Endothelial cell of umbilical vein (primary cell): Measurements from ENCODE around the gene GNB1. TPM values are rescaled to one million over a fixed set of nuclear protein-coding genes. Genes with fewer than 3 reads are reported as not detected.
A peak's percentile ranks its signal among the peaks of the same experiment; 100 is the strongest.
"Not testable (repeated sequence)": the region's sequence is repeated elsewhere in the genome, so short reads cannot be mapped to it uniquely, and the experiment has no call there.

Source experiments
- BruUV-seq: library from RNA; stranded (reverse); fragments of 400-500 nt; replicated peaks from 2 replicates; lab custom pipeline; 2021; lab: Mats Ljungman, UMichigan
- CTCF ChIA-PET: fragments of 300-600, 350-600 bp; sonication (Branson Sonifier 250); formaldehyde crosslinking; loops from one replicate; lab custom pipeline; 2021; ENCODE audit warnings: antibody characterized with exemption, inconsistent platforms; lab: Charles Lee
- POLR2A ChIA-PET: fragments of 300-600, 350-600 bp; sonication (Branson Sonifier 250); formaldehyde crosslinking; loops from one replicate; lab custom pipeline; 2021; ENCODE audit warnings: antibody characterized with exemption, inconsistent platforms; lab: Charles Lee
- DNase-seq: peaks from one replicate; pipeline ENCODE4 v3.0.0-alpha.2; 2011; ENCODE audit warnings: low read depth, low spot score
- FAIRE-seq: peaks from 2 replicates; lab custom pipeline; 2011; peaks lifted over from hg19 to GRCh38; lab: Jason Lieb, UNC
- H2AFZ ChIP-seq: 2 replicates; pipeline ENCODE4 v1.6.0; 2012; ENCODE audit warnings: low read depth, low read length, control low read depth, inconsistent platforms
- H3K27ac ChIP-seq: 2 replicates; pipeline ENCODE4 v1.5.1; 2011; ENCODE audit warnings: low read depth, mild to moderate bottlenecking, control low read depth, low read length, moderate library complexity; ENCODE audit not compliant: insufficient read depth
- H3K27me3 ChIP-seq, 2 experiments: 2 replicates each; pipeline versions ENCODE4 v1.6.0 to v1.6.1; 2011; ENCODE audit warnings: low read length in 2 of 2, mixed read lengths in 1 of 2; ENCODE audit not compliant: control insufficient read depth in 2 of 2, insufficient read depth in 2 of 2
- H3K36me3 ChIP-seq, 2 experiments: 2 replicates in 1 of 2; 3 replicates in 1 of 2; pipeline ENCODE4 v1.5.1; 2011; ENCODE audit warnings: low read length in 2 of 2, mild to moderate bottlenecking in 1 of 2, moderate library complexity in 1 of 2; ENCODE audit not compliant: control insufficient read depth in 2 of 2, insufficient read depth in 2 of 2; ENCODE audit errors: extremely low read depth in 1 of 2
- H3K4me1 ChIP-seq: 3 replicates; pipeline ENCODE4 v1.5.1; 2011; ENCODE audit warnings: mild to moderate bottlenecking, low read length; ENCODE audit not compliant: control insufficient read depth, insufficient read depth; ENCODE audit errors: extremely low read depth
- H3K4me2 ChIP-seq: 2 replicates; pipeline ENCODE4 v1.6.1; 2011; ENCODE audit warnings: low read length, control low read depth, mixed read lengths; ENCODE audit not compliant: insufficient read depth
- H3K4me3 ChIP-seq, 3 experiments: fragments of 200-600 bp in 1 of 3; sonication (generic), shearing (Covaris generic) in 1 of 3; replicated peaks in 1 of 3; 2 replicates each; pipeline ENCODE4 v1.5.1; 2011 to 2016; ENCODE audit warnings: control low read depth in 3 of 3, low read length in 3 of 3, mild to moderate bottlenecking in 2 of 3, inconsistent platforms in 1 of 3, low read depth in 1 of 3, moderate library complexity in 1 of 3; ENCODE audit not compliant: insufficient read depth in 1 of 3
- H3K79me2 ChIP-seq: 2 replicates; pipeline ENCODE4 v1.6.0; 2012; ENCODE audit warnings: low read length, inconsistent platforms; ENCODE audit not compliant: control insufficient read depth, insufficient read depth
- H3K9ac ChIP-seq: replicated peaks from 2 replicates; pipeline ENCODE3; 2011; ENCODE audit warnings: low read length, control low read depth; ENCODE audit not compliant: insufficient read depth; ENCODE audit errors: extremely low read depth
- H3K9me1 ChIP-seq: replicated peaks from 3 replicates; pipeline ENCODE4 v1.6.0; 2011; ENCODE audit warnings: mild to moderate bottlenecking, low read length; ENCODE audit not compliant: control insufficient read depth, insufficient read depth; ENCODE audit errors: extremely low read depth
- H3K9me3 ChIP-seq: replicated peaks from 2 replicates; pipeline ENCODE4 v1.5.1; 2012; ENCODE audit warnings: low read length, inconsistent platforms; ENCODE audit not compliant: control insufficient read depth, insufficient read depth
- H4K20me1 ChIP-seq: replicated peaks from 2 replicates; pipeline ENCODE3; 2011; ENCODE audit warnings: mild to moderate bottlenecking, low read length; ENCODE audit not compliant: control insufficient read depth, insufficient read depth; ENCODE audit errors: extremely low read depth
- CTCF ChIP-seq, 2 donors: IDR thresholded peaks; 1 replicate in 1 of 2; 2 replicates in 1 of 2; pipeline ENCODE4 v1.5.1; 2011; ENCODE audit warnings: low read length in 2 of 2, mild to moderate bottlenecking in 2 of 2, moderate library complexity in 2 of 2, control low read depth in 1 of 2, inconsistent platforms in 1 of 2, low read depth in 1 of 2; ENCODE audit not compliant: insufficient read depth in 1 of 2; ENCODE audit errors: extremely low read depth in 1 of 2
- EZH2 ChIP-seq: IDR thresholded peaks from 2 replicates; pipeline ENCODE4 v1.6.1; 2012; ENCODE audit warnings: borderline replicate concordance, low read depth, mild to moderate bottlenecking, moderate library complexity, low read length, inconsistent platforms; ENCODE audit not compliant: severe bottlenecking
- FOS ChIP-seq: IDR thresholded peaks from 2 replicates; pipeline ENCODE4 v1.6.1; 2011; ENCODE audit warnings: mild to moderate bottlenecking, low read length, moderate library complexity, borderline replicate concordance; ENCODE audit not compliant: insufficient read depth
- GATA2 ChIP-seq: IDR thresholded peaks from 2 replicates; pipeline ENCODE4 v1.7.0; 2011; ENCODE audit warnings: low read depth, mild to moderate bottlenecking, moderate library complexity, mixed read lengths, low read length; ENCODE audit not compliant: insufficient read length, insufficient read depth
- JUN ChIP-seq: IDR thresholded peaks from 2 replicates; pipeline ENCODE4 v1.6.1; 2011; ENCODE audit warnings: borderline replicate concordance, low read depth; ENCODE audit not compliant: insufficient read length, insufficient read depth
- MAX ChIP-seq: IDR thresholded peaks from 2 replicates; pipeline ENCODE4 v1.6.1; 2011; ENCODE audit not compliant: insufficient read depth, insufficient read length
- MYC ChIP-seq: IDR thresholded peaks from one replicate; pipeline ENCODE4 v1.6.1; 2011; ENCODE audit warnings: mild to moderate bottlenecking, low read depth, low read length
- POLR2A ChIP-seq: IDR thresholded peaks from 2 replicates; pipeline ENCODE4 v1.6.1; 2012; ENCODE audit warnings: low read depth, mild to moderate bottlenecking, control low read depth, low read length
- POLR2AphosphoS5 ChIP-seq: IDR thresholded peaks from 2 replicates; pipeline ENCODE4 v1.6.1; 2012; ENCODE audit warnings: low read depth, mild to moderate bottlenecking, control low read depth, low read length, moderate library complexity; ENCODE audit not compliant: insufficient read depth
- dilution Hi-C: fragments of 300-500 bp; cut with MboI; formaldehyde crosslinking; loops from one replicate; pipeline ENCODE4 v1.15.0; 2019; ENCODE audit warnings: low sequenced_read_pairs; ENCODE audit not compliant: extremely low pct_ligation_motif_present
- intact Hi-C: fragments of 100-400 bp; cut with micrococcal nuclease; formaldehyde crosslinking; loops from one replicate; pipeline ENCODE4 v1.10.0; 2022
- polyA plus RNA-seq, 4 experiments: library from polyadenylated mRNA; depleted of rRNA in 3 of 4; stranded (reverse) in 3 of 4; unstranded in 1 of 4; fragments of >200 nt; gene quantifications; 2 replicates each; pipeline versions ENCODE4 v1.2.1 to v1.2.3, GENCODE V29; 2011 to 2012; ENCODE audit warnings: missing spikeins in 1 of 4
- total RNA-seq: library from RNA; stranded (reverse); gene quantifications from 2 replicates; pipeline ENCODE4 v1.2.3, GENCODE V29; 2021

GNB1 gene
- total and polyA plus RNA-seq, 2 donors (not counting 3 experiments of a cell fraction or from before 2014, with no cell fraction given): 501 to 529 TPM

GRCh38 chr1:1748686-1749321, 142.1 kb downstream of the GNB1 start:
- H3K4me3 ChIP-seq: no peak overlapping the region
- peaks cover 0 to 10% of the 10 kb centered on the region in 2 experiments for H3K36me3 ChIP-seq
- no peaks in the 10 kb centered on the region for H3K9me1 ChIP-seq
- BruUV-seq: no TSS peak
- DNase-seq (no peak), FAIRE-seq (no peak)
- H3K9ac ChIP-seq: no peak overlapping the region
- no peak overlapping the region for H3K27ac ChIP-seq
- H3K4me2 ChIP-seq: no peak overlapping the region
- POLR2A ChIA-PET: no interaction called here
- H2AFZ ChIP-seq: no peak overlapping the region
- H3K27me3 ChIP-seq: no peaks in the 10 kb centered on the region
- H3K9me3 ChIP-seq: no peaks in the 10 kb centered on the region
- dilution Hi-C loops: no loop called here
- no peaks in the 10 kb centered on the region for H3K79me2 ChIP-seq
- CTCF ChIA-PET: interaction anchor here (0.7 kb wide), 1 partner anchor 157 kb away, joined by 3 read pairs; no protein-coding TSS in a partner anchor
- no peaks in the 10 kb centered on the region for H3K4me1 ChIP-seq
- no peaks in the 10 kb centered on the region for H4K20me1 ChIP-seq
- intact Hi-C loops: loop anchor here (10.0 kb wide), 1 partner anchor 54 kb away; the partner anchor contains the start of gene SLC35E2B
- TF ChIP-seq MAX (no peak), CTCF (IDR thresholded peaks at IDR 0.05; ENCODE audit: extremely low read depth in 1 of 2, insufficient read depth in 1 of 2, low read depth in 1 of 2, low read length in 2 of 2) (no peak), FOS (no peak), MYC (no peak), POLR2AphosphoS5 (no peak), POLR2A (no peak), GATA2 (no peak), EZH2 (no peak), JUN (no peak)

DNA sequence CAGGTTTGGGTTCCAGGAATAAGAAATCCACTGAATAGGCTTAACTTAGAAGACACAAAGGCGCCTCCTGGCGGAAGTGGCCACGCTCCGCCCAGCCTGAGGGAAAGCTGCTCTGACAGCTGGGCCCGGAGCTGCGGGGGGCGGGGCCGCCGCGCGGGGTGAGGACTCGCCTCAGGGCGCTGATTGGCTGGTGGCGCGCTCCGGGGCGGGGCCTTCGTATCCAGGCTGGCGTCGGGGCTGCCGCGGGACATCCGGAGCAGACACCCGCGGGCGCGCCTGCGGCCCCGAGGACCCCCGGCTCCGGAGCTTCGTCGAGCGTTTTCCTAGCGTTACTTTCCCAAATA, 144.3 kb downstream of the GNB1 start:
- H3K4me1 ChIP-seq, H3K36me3 ChIP-seq, POLR2A ChIA-PET, H3K4me2 ChIP-seq, dilution Hi-C loops, DNase-seq, BruUV-seq, H3K9me3 ChIP-seq, CTCF ChIA-PET, H3K27me3 ChIP-seq, H2AFZ ChIP-seq, H4K20me1 ChIP-seq, H3K9me1 ChIP-seq, H3K79me2 ChIP-seq: not testable (repeated sequence)
- Histone ChIP-seq H3K9ac (peak overlapping the region; percentile 16), H3K27ac (peak overlapping the region; percentile 79), H3K4me3 (peak overlapping the region in 1 of 3 experiments; percentile 59)
- peak; percentile 93 for FAIRE-seq
- intact Hi-C loops: loop anchor here (10.0 kb wide), 1 partner anchor 52 kb away; the partner anchor contains the start of gene SLC35E2B
